ENCODE results near the gene SPIB.

Gene SPIB

GRCh38 chr19:50401605-50402450 is 16.9 kb upstream of the SPIB start:
- no peak for DNase-seq (ENCODE audit: low read depth, low spot score)
- no peak overlapping the region for H3K9ac ChIP-seq (ENCODE audit: insufficient read length)
- TF ChIP-seq POLR2AphosphoS5 (IDR thresholded peaks at IDR 0.05; ENCODE audit: borderline replicate concordance, low read depth, low read length), result no peak
- no peak for TF ChIP-seq EZH2 (IDR thresholded peaks at IDR 0.05)
- no peak for TF ChIP-seq FOXP2 (optimal IDR thresholded peaks at IDR 0.05; ENCODE audit: control extremely low read depth, extremely low read length, insufficient read depth)
- H3K36me3 ChIP-seq (ENCODE audit: insufficient read depth, low read length), result peaks cover 42% of the 10 kb centered on the region; the same call in 1 of the 2 replicates
- no peaks in the 10 kb centered on the region for H3K9me3 ChIP-seq (ENCODE audit: low read depth, low read length)
- no peak overlapping the region for H3K27ac ChIP-seq
- H3K4me3 ChIP-seq, result no peak overlapping the region

DNA sequence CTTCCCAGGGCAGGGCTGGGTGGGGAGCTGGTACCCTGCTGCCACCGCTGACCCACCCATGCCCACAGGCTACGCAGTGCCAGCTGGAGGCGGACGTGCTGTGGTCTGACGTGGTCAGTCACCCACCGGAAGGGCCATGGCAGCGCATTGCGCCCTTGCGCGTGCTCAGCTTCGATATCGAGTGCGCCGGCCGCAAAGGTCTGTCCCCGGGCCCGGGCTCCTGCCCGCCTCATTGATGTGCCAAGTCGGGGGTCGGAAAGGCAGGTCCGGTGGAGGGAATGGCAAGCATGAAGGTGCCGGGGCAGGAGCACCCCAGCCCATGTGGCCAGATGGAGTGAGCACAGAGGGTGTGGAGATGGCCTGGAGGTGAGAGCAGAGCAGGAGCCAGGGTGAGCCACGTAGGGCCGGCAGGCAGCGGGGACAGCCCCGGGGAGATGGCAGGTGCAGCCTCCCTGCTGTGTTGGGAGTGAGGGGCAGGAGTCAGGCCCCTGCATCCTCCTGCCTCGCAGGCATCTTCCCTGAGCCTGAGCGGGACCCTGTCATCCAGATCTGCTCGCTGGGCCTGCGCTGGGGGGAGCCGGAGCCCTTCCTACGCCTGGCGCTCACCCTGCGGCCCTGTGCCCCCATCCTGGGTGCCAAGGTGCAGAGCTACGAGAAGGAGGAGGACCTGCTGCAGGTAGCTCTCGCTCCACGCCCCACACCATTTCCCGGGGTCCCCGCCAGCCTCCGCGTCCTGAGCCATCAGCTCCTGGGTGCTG is 16.0 kb upstream of the SPIB start:
- no peaks in the 10 kb centered on the region for H3K9me3 ChIP-seq (ENCODE audit: low read depth, low read length)
- peaks cover 42% of the 10 kb centered on the region; the same call in 1 of the 2 replicates for H3K36me3 ChIP-seq (ENCODE audit: insufficient read depth, low read length)
- no peak for DNase-seq (ENCODE audit: low read depth, low spot score)
- H3K27ac ChIP-seq, result no peak overlapping the region
- TF ChIP-seq FOXP2 (optimal IDR thresholded peaks at IDR 0.05; ENCODE audit: control extremely low read depth, extremely low read length, insufficient read depth), result no peak
- no peak for TF ChIP-seq EZH2 (IDR thresholded peaks at IDR 0.05)
- no peak for TF ChIP-seq POLR2AphosphoS5 (IDR thresholded peaks at IDR 0.05; ENCODE audit: borderline replicate concordance, low read depth, low read length)
- no peak overlapping the region for H3K9ac ChIP-seq (ENCODE audit: insufficient read length)
- H3K4me3 ChIP-seq, result no peak overlapping the region

GRCh38 chr19:50406156-50406820 is 12.4 kb upstream of the SPIB start:
- no peak overlapping the region for H3K27ac ChIP-seq
- TF ChIP-seq EZH2 (IDR thresholded peaks at IDR 0.05) (no peak), FOXP2 (optimal IDR thresholded peaks at IDR 0.05; ENCODE audit: control extremely low read depth, extremely low read length, insufficient read depth) (no peak), POLR2AphosphoS5 (IDR thresholded peaks at IDR 0.05; ENCODE audit: borderline replicate concordance, low read depth, low read length) (no peak; the same call in 1 of the 2 replicates)
- peaks cover 42% of the 10 kb centered on the region; the same call in 1 of the 2 replicates for H3K36me3 ChIP-seq (ENCODE audit: insufficient read depth, low read length)

GRCh38 chr19:50406829-50407228 is 11.9 kb upstream of the SPIB start:
- Histone ChIP-seq H3K27ac (no peak overlapping the region), H3K9ac (ENCODE audit: insufficient read length) (no peak overlapping the region), H3K36me3 (ENCODE audit: insufficient read depth, low read length) (peaks cover 39% of the 10 kb centered on the region; the same call in 1 of the 2 replicates), H3K9me3 (ENCODE audit: low read depth, low read length) (no peaks in the 10 kb centered on the region), H3K4me3 (no peak overlapping the region)
- TF ChIP-seq EZH2 (IDR thresholded peaks at IDR 0.05), result no peak
- TF ChIP-seq FOXP2 (optimal IDR thresholded peaks at IDR 0.05; ENCODE audit: control extremely low read depth, extremely low read length, insufficient read depth), result no peak
- TF ChIP-seq POLR2AphosphoS5 (IDR thresholded peaks at IDR 0.05; ENCODE audit: borderline replicate concordance, low read depth, low read length), result no peak
- no peak for DNase-seq (ENCODE audit: low read depth, low spot score)

More at GRCh38 chr19:50406156-50406820, 12.4 kb upstream of the SPIB start:
- H3K4me3 ChIP-seq, result no peak overlapping the region
- no peak for DNase-seq (ENCODE audit: low read depth, low spot score)
- H3K9ac ChIP-seq (ENCODE audit: insufficient read length), result no peak overlapping the region
- no peaks in the 10 kb centered on the region for H3K9me3 ChIP-seq (ENCODE audit: low read depth, low read length)

GRCh38 chr19:50409347-50409746 is 9.4 kb upstream of the SPIB start:
- Histone ChIP-seq H3K27ac (no peak overlapping the region), H3K36me3 (ENCODE audit: insufficient read depth, low read length) (peaks cover 19% of the 10 kb centered on the region; the same call in 1 of the 2 replicates), H3K9me3 (ENCODE audit: low read depth, low read length) (no peaks in the 10 kb centered on the region), H3K4me3 (no peak overlapping the region), H3K9ac (ENCODE audit: insufficient read length) (no peak overlapping the region)
- DNase-seq (ENCODE audit: low read depth, low spot score), result no peak
- no peak for TF ChIP-seq POLR2AphosphoS5 (IDR thresholded peaks at IDR 0.05; ENCODE audit: borderline replicate concordance, low read depth, low read length)
- no peak for TF ChIP-seq EZH2 (IDR thresholded peaks at IDR 0.05)
- TF ChIP-seq FOXP2 (optimal IDR thresholded peaks at IDR 0.05; ENCODE audit: control extremely low read depth, extremely low read length, insufficient read depth), result no peak

GRCh38 chr19:50410109-50410508 is 8.6 kb upstream of the SPIB start:
- H3K36me3 ChIP-seq (ENCODE audit: insufficient read depth, low read length), result peaks cover 19% of the 10 kb centered on the region; the same call in 1 of the 2 replicates
- no peaks in the 10 kb centered on the region for H3K9me3 ChIP-seq (ENCODE audit: low read depth, low read length)
- no peak overlapping the region for H3K4me3 ChIP-seq
- no peak for DNase-seq (ENCODE audit: low read depth, low spot score)
- TF ChIP-seq FOXP2 (optimal IDR thresholded peaks at IDR 0.05; ENCODE audit: control extremely low read depth, extremely low read length, insufficient read depth), result no peak
- TF ChIP-seq EZH2 (IDR thresholded peaks at IDR 0.05), result no peak
- TF ChIP-seq POLR2AphosphoS5 (IDR thresholded peaks at IDR 0.05; ENCODE audit: borderline replicate concordance, low read depth, low read length), result no peak
- H3K9ac ChIP-seq (ENCODE audit: insufficient read length), result no peak overlapping the region
- H3K27ac ChIP-seq, result no peak overlapping the region

DNA sequence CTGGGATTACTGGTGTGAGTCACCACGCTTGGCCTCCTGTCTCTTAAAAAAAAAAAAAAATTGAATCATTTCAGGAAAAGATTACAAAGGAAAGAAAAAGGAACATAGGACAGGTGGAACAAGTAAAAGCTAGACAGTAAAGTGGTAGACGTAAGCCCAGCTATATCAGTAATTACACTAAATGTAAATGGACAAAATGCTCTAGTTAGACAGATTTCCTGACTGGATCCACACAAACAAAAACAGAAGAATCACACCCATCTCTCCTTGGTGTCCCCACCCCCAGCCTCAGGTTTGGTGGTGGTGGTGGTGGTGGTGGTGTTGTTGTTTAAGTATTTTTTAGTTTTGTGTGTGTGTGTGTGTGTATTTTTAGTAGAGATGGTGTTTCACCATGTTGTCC is 6.3 kb upstream of the SPIB start:
- H3K9me3 ChIP-seq (ENCODE audit: low read depth, low read length), result no peaks in the 10 kb centered on the region
- H3K36me3 ChIP-seq (ENCODE audit: insufficient read depth, low read length), result peaks cover 6% of the 10 kb centered on the region; the same call in 1 of the 2 replicates
- no peak overlapping the region for H3K4me3 ChIP-seq
- H3K9ac ChIP-seq (ENCODE audit: insufficient read length), result no peak overlapping the region
- no peak for TF ChIP-seq FOXP2 (optimal IDR thresholded peaks at IDR 0.05; ENCODE audit: control extremely low read depth, extremely low read length, insufficient read depth)
- no peak for TF ChIP-seq POLR2AphosphoS5 (IDR thresholded peaks at IDR 0.05; ENCODE audit: borderline replicate concordance, low read depth, low read length)
- no peak for TF ChIP-seq EZH2 (IDR thresholded peaks at IDR 0.05)
- no peak overlapping the region for H3K27ac ChIP-seq
- no peak for DNase-seq (ENCODE audit: low read depth, low spot score)

All from SK-N-MC (cell line).